ENCODE results near the gene TNFRSF25.

Gene TNFRSF25

DNA sequence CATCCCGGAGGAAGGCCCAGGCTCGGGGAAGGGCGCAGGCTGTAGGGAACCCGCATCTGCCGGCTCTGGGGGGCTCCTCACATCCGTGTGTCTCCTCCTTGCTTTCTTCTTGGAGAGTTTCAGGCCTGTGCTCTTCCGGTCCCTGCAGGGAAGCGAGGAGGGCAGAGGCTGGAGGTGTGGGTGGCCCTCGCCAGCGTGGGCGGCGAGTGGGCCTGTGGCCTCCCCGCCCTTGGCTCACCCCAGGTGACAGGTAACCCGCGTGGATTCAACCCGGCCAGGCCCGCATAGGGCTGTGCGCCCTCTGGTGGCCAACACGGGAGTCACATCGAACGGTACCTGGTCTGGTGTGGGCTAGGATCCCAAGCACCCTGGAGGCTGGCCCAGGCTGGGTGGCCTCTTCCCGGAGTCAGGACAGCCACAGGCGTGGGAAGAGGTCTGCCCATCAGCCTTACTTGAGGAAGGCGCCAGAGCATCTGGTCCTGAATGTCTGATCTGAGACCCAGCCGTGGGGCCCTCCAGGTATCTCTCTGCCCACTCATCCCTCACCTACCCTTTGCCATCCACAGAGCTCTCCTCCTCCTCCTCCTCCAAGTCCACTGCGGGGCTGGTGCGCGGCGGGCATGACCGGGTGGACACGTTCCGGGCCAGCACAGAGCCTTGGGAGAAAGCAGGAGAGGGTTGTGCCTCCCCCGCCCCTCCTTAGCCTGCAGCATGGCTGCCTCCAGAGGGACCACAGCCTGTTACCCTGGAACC, 9.6 kb upstream of the TNFRSF25 start:
- Histone ChIP-seq H3K27ac (replicated peaks) (no peak overlapping the region), H3K27me3 (ENCODE audit: insufficient read depth, poor library complexity, severe bottlenecking) (no peaks in the 10 kb centered on the region), H3K4me3 (replicated peaks; ENCODE audit: insufficient read depth, low read length) (no peak overlapping the region)
- TF ChIP-seq, protein P1, sequence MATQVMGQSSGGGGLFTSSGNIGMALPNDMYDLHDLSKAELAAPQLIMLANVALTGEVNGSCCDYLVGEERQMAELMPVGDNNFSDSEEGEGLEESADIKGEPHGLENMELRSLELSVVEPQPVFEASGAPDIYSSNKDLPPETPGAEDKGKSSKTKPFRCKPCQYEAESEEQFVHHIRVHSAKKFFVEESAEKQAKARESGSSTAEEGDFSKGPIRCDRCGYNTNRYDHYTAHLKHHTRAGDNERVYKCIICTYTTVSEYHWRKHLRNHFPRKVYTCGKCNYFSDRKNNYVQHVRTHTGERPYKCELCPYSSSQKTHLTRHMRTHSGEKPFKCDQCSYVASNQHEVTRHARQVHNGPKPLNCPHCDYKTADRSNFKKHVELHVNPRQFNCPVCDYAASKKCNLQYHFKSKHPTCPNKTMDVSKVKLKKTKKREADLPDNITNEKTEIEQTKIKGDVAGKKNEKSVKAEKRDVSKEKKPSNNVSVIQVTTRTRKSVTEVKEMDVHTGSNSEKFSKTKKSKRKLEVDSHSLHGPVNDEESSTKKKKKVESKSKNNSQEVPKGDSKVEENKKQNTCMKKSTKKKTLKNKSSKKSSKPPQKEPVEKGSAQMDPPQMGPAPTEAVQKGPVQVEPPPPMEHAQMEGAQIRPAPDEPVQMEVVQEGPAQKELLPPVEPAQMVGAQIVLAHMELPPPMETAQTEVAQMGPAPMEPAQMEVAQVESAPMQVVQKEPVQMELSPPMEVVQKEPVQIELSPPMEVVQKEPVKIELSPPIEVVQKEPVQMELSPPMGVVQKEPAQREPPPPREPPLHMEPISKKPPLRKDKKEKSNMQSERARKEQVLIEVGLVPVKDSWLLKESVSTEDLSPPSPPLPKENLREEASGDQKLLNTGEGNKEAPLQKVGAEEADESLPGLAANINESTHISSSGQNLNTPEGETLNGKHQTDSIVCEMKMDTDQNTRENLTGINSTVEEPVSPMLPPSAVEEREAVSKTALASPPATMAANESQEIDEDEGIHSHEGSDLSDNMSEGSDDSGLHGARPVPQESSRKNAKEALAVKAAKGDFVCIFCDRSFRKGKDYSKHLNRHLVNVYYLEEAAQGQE (IDR thresholded peaks at IDR 0.05; ENCODE audit: insufficient replicate concordance, low read depth) = no peak
- TF ChIP-seq, protein P2, sequence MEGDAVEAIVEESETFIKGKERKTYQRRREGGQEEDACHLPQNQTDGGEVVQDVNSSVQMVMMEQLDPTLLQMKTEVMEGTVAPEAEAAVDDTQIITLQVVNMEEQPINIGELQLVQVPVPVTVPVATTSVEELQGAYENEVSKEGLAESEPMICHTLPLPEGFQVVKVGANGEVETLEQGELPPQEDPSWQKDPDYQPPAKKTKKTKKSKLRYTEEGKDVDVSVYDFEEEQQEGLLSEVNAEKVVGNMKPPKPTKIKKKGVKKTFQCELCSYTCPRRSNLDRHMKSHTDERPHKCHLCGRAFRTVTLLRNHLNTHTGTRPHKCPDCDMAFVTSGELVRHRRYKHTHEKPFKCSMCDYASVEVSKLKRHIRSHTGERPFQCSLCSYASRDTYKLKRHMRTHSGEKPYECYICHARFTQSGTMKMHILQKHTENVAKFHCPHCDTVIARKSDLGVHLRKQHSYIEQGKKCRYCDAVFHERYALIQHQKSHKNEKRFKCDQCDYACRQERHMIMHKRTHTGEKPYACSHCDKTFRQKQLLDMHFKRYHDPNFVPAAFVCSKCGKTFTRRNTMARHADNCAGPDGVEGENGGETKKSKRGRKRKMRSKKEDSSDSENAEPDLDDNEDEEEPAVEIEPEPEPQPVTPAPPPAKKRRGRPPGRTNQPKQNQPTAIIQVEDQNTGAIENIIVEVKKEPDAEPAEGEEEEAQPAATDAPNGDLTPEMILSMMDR (IDR thresholded peaks at IDR 0.05; ENCODE audit: insufficient read depth, low read length) = peak; percentile 84
- peak in 1 of 2 experiments; percentile 25 for DNase-seq (ENCODE audit: low read depth in 1 of 2, low spot score in 1 of 2)

DNA sequence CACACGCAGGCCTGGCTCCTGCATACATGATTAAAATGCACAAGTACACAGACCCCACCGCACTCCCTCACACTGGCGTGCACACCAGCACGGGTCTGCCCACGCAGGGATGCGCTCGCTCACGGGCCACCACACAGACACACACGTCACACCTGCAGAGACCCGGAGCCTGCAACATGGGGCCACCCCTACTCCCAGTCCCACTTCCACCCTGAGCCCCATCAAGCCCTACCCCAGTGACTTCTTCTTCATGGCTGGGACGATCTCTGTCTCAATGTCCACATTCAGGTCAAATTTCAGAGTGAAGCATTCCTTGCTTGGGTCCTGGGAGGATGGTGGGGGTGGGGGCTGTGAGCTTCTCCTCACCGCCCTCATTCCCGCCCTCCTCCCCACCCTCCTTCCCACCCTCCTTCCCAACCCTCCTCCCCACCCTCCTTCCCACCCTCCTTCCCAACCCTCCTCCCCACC, 8.9 kb upstream of the TNFRSF25 start:
- Histone ChIP-seq H3K27me3 (ENCODE audit: insufficient read depth, poor library complexity, severe bottlenecking) (no peaks in the 10 kb centered on the region), H3K4me3 (replicated peaks; ENCODE audit: insufficient read depth, low read length) (no peak overlapping the region), H3K27ac (replicated peaks) (no peak overlapping the region)
- TF ChIP-seq SPI1 (IDR thresholded peaks at IDR 0.05; ENCODE audit: borderline replicate concordance, low read depth) (no peak), POLR2AphosphoS5 (IDR thresholded peaks at IDR 0.05; ENCODE audit: low read depth) (no peak), GABPA (IDR thresholded peaks at IDR 0.05; ENCODE audit: low read depth) (no peak)
- TF ChIP-seq, protein P2 (IDR thresholded peaks at IDR 0.05; ENCODE audit: insufficient read depth, low read length) = no peak
- TF ChIP-seq, protein P1 (IDR thresholded peaks at IDR 0.05; ENCODE audit: insufficient replicate concordance, low read depth) = no peak
- no peak for DNase-seq (ENCODE audit: low read depth in 1 of 2, low spot score in 1 of 2)

DNA sequence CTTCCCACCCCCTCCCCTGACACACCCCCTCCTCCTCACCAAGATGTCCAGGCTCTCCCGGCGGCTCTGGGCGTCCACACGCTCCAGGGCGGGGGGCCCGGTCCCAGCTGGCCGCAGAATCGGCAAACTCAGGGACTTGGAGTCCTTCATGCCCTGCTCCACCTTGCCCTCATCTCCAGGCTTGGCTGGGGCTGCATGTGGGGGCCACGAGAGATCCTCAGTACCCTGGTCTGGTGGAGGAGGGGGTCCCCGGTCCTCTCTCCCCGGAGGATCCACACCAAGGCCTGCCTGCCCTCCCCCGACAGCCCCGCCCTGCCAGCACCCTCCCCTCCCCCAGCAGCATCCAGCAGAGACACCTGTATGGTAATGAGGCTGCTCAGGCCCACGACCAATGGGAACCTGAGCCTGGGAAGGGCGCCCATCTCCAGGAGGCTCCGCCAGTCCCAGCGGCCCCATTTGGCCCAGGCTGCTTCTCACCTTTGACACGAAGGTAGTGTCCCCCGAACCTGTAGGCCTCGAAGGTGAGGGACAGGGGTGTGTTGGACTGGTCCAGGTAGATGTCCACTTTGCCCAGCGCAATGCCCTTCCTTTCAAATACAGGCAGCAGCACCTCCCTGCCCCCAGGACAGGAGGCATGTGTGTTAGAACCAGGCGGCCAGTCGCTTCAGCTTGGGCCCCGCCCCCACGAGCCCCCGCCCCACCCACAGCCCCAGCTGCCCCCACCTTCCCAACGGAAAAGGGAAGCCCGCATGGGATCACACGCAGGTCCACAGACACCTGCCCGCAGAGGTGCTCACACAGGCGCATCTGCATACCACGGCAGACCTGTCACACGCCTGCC, 8.2 kb upstream of the TNFRSF25 start:
- DNase-seq (ENCODE audit: low read depth in 1 of 2, low spot score in 1 of 2) = no peak
- H3K27ac ChIP-seq (replicated peaks) = no peak overlapping the region
- no peak overlapping the region for H3K4me3 ChIP-seq (replicated peaks; ENCODE audit: insufficient read depth, low read length)
- H3K27me3 ChIP-seq (ENCODE audit: insufficient read depth, poor library complexity, severe bottlenecking) = no peaks in the 10 kb centered on the region
- TF ChIP-seq GABPA (IDR thresholded peaks at IDR 0.05; ENCODE audit: low read depth) = no peak
- TF ChIP-seq, protein P1 (IDR thresholded peaks at IDR 0.05; ENCODE audit: insufficient replicate concordance, low read depth) = no peak
- TF ChIP-seq SPI1 (IDR thresholded peaks at IDR 0.05; ENCODE audit: borderline replicate concordance, low read depth) = no peak
- TF ChIP-seq, protein P2 (IDR thresholded peaks at IDR 0.05; ENCODE audit: insufficient read depth, low read length) = no peak
- no peak for TF ChIP-seq POLR2AphosphoS5 (IDR thresholded peaks at IDR 0.05; ENCODE audit: low read depth)

Measured in HL-60 (cell line).